ENCODE results near the gene PCDH9. TPM values are rescaled to one million over a fixed set of nuclear protein-coding genes. Genes with fewer than 3 reads are reported as not detected.

Gene PCDH9
- total and polyA plus RNA-seq, 2 of the 13 experiments (the other 11 are each of a cell fraction or from before 2014, with no cell fraction given), result 0.09 TPM; not detected in 1

DNA sequence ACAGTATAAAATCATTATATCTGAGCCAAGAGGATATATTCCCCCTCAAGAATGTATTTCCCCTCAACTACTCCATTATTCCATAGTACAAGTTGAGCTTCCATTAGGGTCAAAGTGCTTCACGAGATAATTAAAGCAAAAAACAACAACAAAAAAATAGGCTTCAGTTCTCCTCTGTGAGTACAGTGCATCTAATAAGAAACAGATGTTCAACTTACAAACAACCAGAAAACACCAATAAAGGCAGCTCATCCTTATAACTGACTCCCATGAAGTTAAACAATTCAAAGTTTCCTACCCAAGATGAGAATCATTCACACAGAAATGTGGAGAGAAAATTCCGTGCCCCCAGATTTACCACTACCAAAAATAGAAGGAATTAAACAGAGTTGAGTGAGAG is 854.4 kb downstream of the PCDH9 start (continued):
- no peak for TF ChIP-seq ZNF30 (CRISPR knock-in tag; IDR thresholded peaks at IDR 0.05)

DNA sequence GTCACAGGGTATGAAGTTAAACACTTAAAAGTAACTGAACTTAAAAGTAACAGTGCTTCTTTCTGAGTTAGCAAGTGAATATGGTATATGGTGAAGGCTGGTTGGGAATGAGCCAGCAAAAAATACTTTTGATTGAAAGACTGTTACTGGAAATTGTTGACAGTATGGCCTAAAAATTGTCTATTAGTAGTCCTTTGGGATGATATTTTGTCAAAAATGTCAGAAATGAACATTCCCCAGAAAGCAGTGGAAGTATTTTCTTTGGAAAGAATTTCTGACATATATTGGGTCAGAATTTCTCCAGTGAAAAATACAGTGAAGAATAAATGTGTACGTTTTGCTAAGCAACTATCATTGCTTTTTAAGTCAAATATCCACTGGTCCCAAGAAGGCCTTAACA is 860.5 kb downstream of the PCDH9 start:
- no peak overlapping the region for H3K4me3 ChIP-seq (replicated peaks in 1 of 3; ENCODE audit: insufficient read depth in 1 of 3, low read depth in 2 of 3, low read length in 3 of 3)
- ChIA-PET POLR2A (no interaction called here), CTCF (ENCODE audit: low intra/inter-chr PET ratio, low total read pairs) (no interaction called here)
- intact Hi-C loops (cut with micrococcal nuclease; ENCODE audit: unreplicated experiment) (no loop called here), in situ Hi-C loops (cut with HindIII; ENCODE audit: extremely low pct_ligation_motif_present, low pct_unique_long_range_greater_than_20kb) (no loop called here)
- H2AFZ ChIP-seq (ENCODE audit: low read length), result no peak overlapping the region
- FAIRE-seq (no peak), DNase-seq (ENCODE audit: low spot score) (no peak), ATAC-seq (no peak)
- BruUV-seq (replicated peaks), result no TSS peak
- H3K27me3 ChIP-seq (ENCODE audit: control insufficient read depth in 1 of 2, insufficient read depth in 2 of 2, low read length in 2 of 2), result no peaks in the 10 kb centered on the region
- H3K79me2 ChIP-seq (ENCODE audit: insufficient read depth, low read length), result no peaks in the 10 kb centered on the region
- H3K4me2 ChIP-seq (ENCODE audit: low read depth, low read length), result no peak overlapping the region
- no peak overlapping the region for H3K27ac ChIP-seq (ENCODE audit: extremely low read length, insufficient read depth, low read length)
- H3K9ac ChIP-seq (ENCODE audit: insufficient read depth, low read depth, low read length), result no peak overlapping the region
- H3K9me3 ChIP-seq (ENCODE audit: low read length), result no peaks in the 10 kb centered on the region
- no peaks in the 10 kb centered on the region for H4K20me1 ChIP-seq (ENCODE audit: insufficient read depth, low read length)
- WGBS (ENCODE audit: low lambda C conversion rate), result 4% methylated on average over 1 of the region's 1 CpG
- H3K4me1 ChIP-seq (ENCODE audit: insufficient read depth, low read length), result no peaks in the 10 kb centered on the region
- no peaks in the 10 kb centered on the region for H3K36me3 ChIP-seq (replicated peaks in 1 of 2; ENCODE audit: control insufficient read depth in 1 of 2, insufficient read depth in 2 of 2, low read length in 2 of 2)
- TF ChIP-seq AGO1 (IDR thresholded peaks at IDR 0.05; ENCODE audit: low read depth, low read length, poor library complexity, severe bottlenecking), result no peak
- no peak for TF ChIP-seq NFYC (CRISPR knock-in tag; IDR thresholded peaks at IDR 0.05)
- no peak for TF ChIP-seq PRMT3 (CRISPR knock-in tag; IDR thresholded peaks at IDR 0.05; ENCODE audit: borderline replicate concordance, low read depth)
- TF ChIP-seq, protein P1, sequence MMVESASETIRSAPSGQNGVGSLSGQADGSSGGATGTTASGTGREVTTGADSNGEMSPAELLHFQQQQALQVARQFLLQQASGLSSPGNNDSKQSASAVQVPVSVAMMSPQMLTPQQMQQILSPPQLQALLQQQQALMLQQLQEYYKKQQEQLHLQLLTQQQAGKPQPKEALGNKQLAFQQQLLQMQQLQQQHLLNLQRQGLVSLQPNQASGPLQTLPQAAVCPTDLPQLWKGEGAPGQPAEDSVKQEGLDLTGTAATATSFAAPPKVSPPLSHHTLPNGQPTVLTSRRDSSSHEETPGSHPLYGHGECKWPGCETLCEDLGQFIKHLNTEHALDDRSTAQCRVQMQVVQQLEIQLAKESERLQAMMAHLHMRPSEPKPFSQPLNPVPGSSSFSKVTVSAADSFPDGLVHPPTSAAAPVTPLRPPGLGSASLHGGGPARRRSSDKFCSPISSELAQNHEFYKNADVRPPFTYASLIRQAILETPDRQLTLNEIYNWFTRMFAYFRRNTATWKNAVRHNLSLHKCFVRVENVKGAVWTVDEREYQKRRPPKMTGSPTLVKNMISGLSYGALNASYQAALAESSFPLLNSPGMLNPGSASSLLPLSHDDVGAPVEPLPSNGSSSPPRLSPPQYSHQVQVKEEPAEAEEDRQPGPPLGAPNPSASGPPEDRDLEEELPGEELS (CRISPR knock-in tag; IDR thresholded peaks at IDR 0.05), result no peak
- no peak for TF ChIP-seq MTA1 (CRISPR knock-in tag; IDR thresholded peaks at IDR 0.05; ENCODE audit: borderline replicate concordance)
- no peak for TF ChIP-seq RBAK (CRISPR knock-in tag; IDR thresholded peaks at IDR 0.05)
- no peak for TF ChIP-seq TBX3 (IDR thresholded peaks at IDR 0.05; ENCODE audit: borderline replicate concordance)
- TF ChIP-seq TAF1 (CRISPR knock-in tag; IDR thresholded peaks at IDR 0.05), result no peak
- no peak for TF ChIP-seq ASH2L (IDR thresholded peaks at IDR 0.05; ENCODE audit: insufficient read length, low read depth, low read length)
- TF ChIP-seq KDM6A (CRISPR knock-in tag; IDR thresholded peaks at IDR 0.05; ENCODE audit: low read depth), result no peak
- TF ChIP-seq AKAP8 (CRISPR knock-in tag; IDR thresholded peaks at IDR 0.05), result no peak
- TF ChIP-seq NFIC (IDR thresholded peaks at IDR 0.05; ENCODE audit: low read length), result no peak
- no peak for TF ChIP-seq KAT2B (IDR thresholded peaks at IDR 0.05; ENCODE audit: borderline replicate concordance, low read depth, low read length)
- no peak for TF ChIP-seq FOXM1 (CRISPR knock-in tag; IDR thresholded peaks at IDR 0.05)
